K562 (cell line): ENCODE measurements around the gene DMD. TPM values are rescaled to one million over a fixed set of nuclear protein-coding genes. Genes with fewer than 3 reads are reported as not detected.

Experiments used
- ATAC-seq: fragments of 200-7000 bp; cut with Tn5 transposase; 3 replicates; pipeline ENCODE4 v1.9.1; 2020; ENCODE audit warnings: moderate library complexity
- BruUV-seq: library from RNA; stranded (reverse); fragments of 400-500 nt; replicated peaks from 2 replicates; lab custom pipeline; 2021; lab: Mats Ljungman, UMichigan
- CTCF ChIA-PET: fragments of 300-600 bp; formaldehyde crosslinking; extraction: SDS; loops from one replicate; lab custom pipeline; 2021; ENCODE audit warnings: low intra/inter-chr PET ratio; lab: Yijun Ruan, JAX
- POLR2A ChIA-PET: fragments of 300-600, 350-650 bp; sonication (Branson Sonifier 250); formaldehyde crosslinking; extraction: SDS; loops from one replicate; lab custom pipeline; 2021; ENCODE audit warnings: antibody characterized with exemption, inconsistent platforms; lab: Yijun Ruan, JAX
- DNase-seq, 4 experiments: peaks; one replicate each; pipeline versions ENCODE4 v3.0.0 to v3.0.0-alpha.2; 2011 to 2018; ENCODE audit warnings: low spot score in 3 of 4, mixed read lengths in 3 of 4; ENCODE audit errors: extremely low read depth in 1 of 4
- FAIRE-seq: peaks from 2 replicates; lab custom pipeline; 2011; peaks lifted over from hg19 to GRCh38; lab: Jason Lieb, UNC
- H2AFZ ChIP-seq: 2 replicates; pipeline ENCODE4 v1.6.0; 2011; ENCODE audit warnings: low read depth, low read length, control low read depth, inconsistent platforms
- H3K27ac ChIP-seq: fragments of 200-600 bp; 3 replicates; pipeline ENCODE4 v1.8.0; 2011; ENCODE audit warnings: low read depth, mild to moderate bottlenecking, control low read depth, inconsistent platforms, low read length, moderate library complexity, mixed read lengths; ENCODE audit errors: extremely low read depth
- H3K27me3 ChIP-seq, 2 experiments: fragments of 300-600 bp in 1 of 2; 2 replicates in 1 of 2; 3 replicates in 1 of 2; pipeline versions ENCODE4 v1.6.0 to v1.8.0; 2011; ENCODE audit warnings: inconsistent platforms in 2 of 2, low read length in 2 of 2, mild to moderate bottlenecking in 1 of 2, mixed read lengths in 1 of 2, moderate library complexity in 1 of 2; ENCODE audit not compliant: control insufficient read depth in 2 of 2, insufficient read depth in 2 of 2
- H3K36me3 ChIP-seq: fragments of 300-600 bp; 3 replicates; pipeline ENCODE4 v1.8.0; 2011; ENCODE audit warnings: mild to moderate bottlenecking, low read length, inconsistent platforms; ENCODE audit not compliant: control insufficient read depth, insufficient read depth
- H3K4me1 ChIP-seq, 2 experiments: fragments of 200-600 bp in 1 of 2; replicated peaks in 1 of 2; 2 replicates in 1 of 2; 3 replicates in 1 of 2; pipeline versions ENCODE4 v1.5.1 to v1.8.0; 2011; ENCODE audit warnings: inconsistent platforms in 2 of 2, low read length in 2 of 2, mild to moderate bottlenecking in 1 of 2, mixed read lengths in 1 of 2, moderate library complexity in 1 of 2; ENCODE audit not compliant: control insufficient read depth in 2 of 2, insufficient read depth in 2 of 2
- H3K4me2 ChIP-seq: 2 replicates; pipeline ENCODE4 v1.6.1; 2011; ENCODE audit warnings: low read length, control low read depth, inconsistent platforms, mixed read lengths; ENCODE audit not compliant: insufficient read depth
- H3K4me3 ChIP-seq: fragments of 200-600 bp; sonication (generic), shearing (Covaris generic); 2 replicates; pipeline ENCODE4 v1.5.1; 2016; ENCODE audit warnings: control low read depth, inconsistent platforms
- H3K79me2 ChIP-seq: fragments of 200-600 bp; 3 replicates; pipeline ENCODE4 v1.8.0; 2011; ENCODE audit warnings: low read length, inconsistent platforms; ENCODE audit not compliant: control insufficient read depth, insufficient read depth
- H3K9ac ChIP-seq, 2 experiments: 2 replicates each; pipeline versions ENCODE4 v1.6.0 to v1.6.1; 2011; ENCODE audit warnings: low read depth in 2 of 2, low read length in 2 of 2, control low read depth in 1 of 2, inconsistent platforms in 1 of 2, mild to moderate bottlenecking in 1 of 2, mixed read lengths in 1 of 2; ENCODE audit not compliant: insufficient read depth in 1 of 2
- H3K9me1 ChIP-seq: one replicate; pipeline ENCODE4 v1.6.0; 2011; ENCODE audit warnings: inconsistent platforms, mild to moderate bottlenecking, low read length, moderate library complexity; ENCODE audit not compliant: control insufficient read depth, insufficient read depth
- H3K9me3 ChIP-seq: replicated peaks from 2 replicates; pipeline ENCODE4 v1.5.1; 2011; ENCODE audit warnings: low read depth, low read length, inconsistent platforms; ENCODE audit not compliant: control insufficient read depth, insufficient read depth
- H4K20me1 ChIP-seq: replicated peaks from 2 replicates; pipeline ENCODE4 v1.6.1; 2011; ENCODE audit warnings: low read length, inconsistent platforms, mixed read lengths; ENCODE audit not compliant: control insufficient read depth, insufficient read depth
- CBX1 ChIP-seq: sonication (generic); IDR thresholded peaks from 2 replicates; pipeline ENCODE4 v1.6.1; 2016; ENCODE audit warnings: antibody characterized with exemption, low read depth, mild to moderate bottlenecking
- ESRRA ChIP-seq: fragments of 450-650 bp; IDR thresholded peaks from 2 replicates; pipeline ENCODE4 v1.6.1; 2014; ENCODE audit warnings: low read depth, mild to moderate bottlenecking, moderate library complexity, borderline replicate concordance
- GATA2 ChIP-seq: sonication (generic); formaldehyde crosslinking; IDR thresholded peaks from 2 replicates; pipeline ENCODE4 v1.4.0; 2020; ENCODE audit warnings: mild to moderate bottlenecking, missing genetic modification reagents
- HMG20A ChIP-seq: fragments of 450-650 bp; formaldehyde crosslinking; conservative IDR thresholded peaks from 2 replicates; pipeline ENCODE4 v1.4.0; 2020; ENCODE audit warnings: mild to moderate bottlenecking, mixed read lengths
- NR1H2 ChIP-seq: sonication (generic); formaldehyde crosslinking; IDR thresholded peaks from 2 replicates; pipeline ENCODE4 v1.4.0; 2020; ENCODE audit warnings: mild to moderate bottlenecking, missing genetic modification reagents
- SMC3 ChIP-seq: conservative IDR thresholded peaks from 2 replicates; pipeline ENCODE4 v1.6.1; 2011; ENCODE audit warnings: low read depth, low read length, improper control_type of control experiment; ENCODE audit not compliant: insufficient read depth
- ZNF175 ChIP-seq: fragments of 200-800 bp; sonication (Bioruptor generic); IDR thresholded peaks from 2 replicates; pipeline ENCODE4 v1.6.1; 2016; ENCODE audit warnings: low read depth, mild to moderate bottlenecking, missing genetic modification characterization, missing compliant biosample characterization
- WGBS: fragments of 100-300 bp; shearing (Covaris generic); methylation state at CpG from one replicate; pipeline ENCODE4 v1.1.6; 2016; ENCODE audit warnings: low coverage, mixed read lengths; ENCODE audit not compliant: insufficient coverage; ENCODE audit errors: missing lambda C conversion rate; 5-methylcytosine and 5-hydroxymethylcytosine counted together
- in situ Hi-C: fragments of 300-500 bp; cut with MboI; formaldehyde crosslinking; loops from 4 replicates; pipeline ENCODE4 v1.15.0; 2018; ENCODE audit warnings: inconsistent platforms, mixed read lengths
- intact Hi-C: fragments of 100-400 bp; cut with micrococcal nuclease; formaldehyde crosslinking; loops from 2 replicates; pipeline ENCODE4 v1.14.2; 2022
- polyA plus RNA-seq, 8 experiments: library from polyadenylated mRNA; depleted of rRNA in 4 of 8; stranded (reverse) in 5 of 8; unstranded in 3 of 8; fragments of >200 nt; fragmentation: Nextera tagmentation in 2 of 8; fragmentation: Illumina TruSeq in 1 of 8; extraction: Ambion mirVana in 2 of 8; extraction: Trizol in 1 of 8; gene quantifications; 2 replicates each; pipeline versions ENCODE4 v1.2.1 to v1.2.3, GENCODE V29; 2011 to 2014; ENCODE audit warnings: inconsistent platforms in 1 of 8, missing spikeins in 1 of 8
- total RNA-seq, 7 experiments: library from RNA; depleted of rRNA in 6 of 7; stranded (reverse); fragments of >200 nt in 6 of 7; fragmentation: Illumina TruSeq in 2 of 7; extraction: Trizol in 2 of 7; gene quantifications; 2 replicates each; pipeline versions ENCODE4 v1.2.1 to v1.2.3, GENCODE V29; 2011 to 2021; ENCODE audit warnings: low replicate concordance in 1 of 7
- TF ChIP-seq, protein P1 (sequence below): fragments of 250-450 bp; sonication (Bioruptor Pico); IDR thresholded peaks from 2 replicates; pipeline ENCODE4 v1.4.0; 2020; ENCODE audit warnings: mild to moderate bottlenecking, moderate library complexity
- TF ChIP-seq, protein P2 (sequence below): fragments of 450-650 bp; conservative IDR thresholded peaks from 2 replicates; pipeline ENCODE4 v1.6.1; 2016; ENCODE audit warnings: missing genetic modification characterization, low read depth, mild to moderate bottlenecking, control low read depth, missing compliant biosample characterization
- TF ChIP-seq, protein P3 (sequence below): sonication (generic); formaldehyde crosslinking; IDR thresholded peaks from 2 replicates; pipeline ENCODE4 v1.8.0; 2023; ENCODE audit warnings: missing genetic modification reagents, mild to moderate bottlenecking, borderline replicate concordance
- TF ChIP-seq, protein P4 (sequence below): fragments of 250-450 bp; sonication (Bioruptor Pico); IDR thresholded peaks from 2 replicates; pipeline ENCODE4 v1.6.1; 2021; ENCODE audit warnings: mild to moderate bottlenecking

The DMD gene
- total and polyA plus RNA-seq, 9 of the 15 experiments (the other 6 are each of a cell fraction or from before 2014, with no cell fraction given) = 3.8 to 20.4 (median 11.4) TPM

DNA sequence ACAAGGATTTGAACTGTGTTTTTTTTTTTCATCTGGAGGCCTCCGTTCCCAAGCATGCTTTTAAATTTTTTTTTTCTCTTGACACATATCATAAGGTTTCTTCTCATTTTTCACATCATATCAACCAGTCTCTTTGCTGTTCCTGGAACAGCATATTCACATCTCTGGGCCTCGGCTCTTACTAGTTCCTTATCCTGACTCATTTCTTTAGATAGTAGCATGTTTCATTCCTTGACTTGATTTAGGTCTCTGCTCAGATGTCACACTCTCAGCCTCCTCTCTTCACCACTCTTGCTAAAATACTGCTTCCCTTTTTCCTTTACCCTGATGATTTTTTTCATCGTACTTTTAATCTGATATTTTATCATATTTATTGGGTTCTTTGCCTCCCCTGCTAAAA lies 1163.1 kb downstream of the DMD start:
- ChIA-PET CTCF (no interaction called here), POLR2A (no interaction called here)
- H3K4me2 ChIP-seq = no peak overlapping the region
- 0% methylated on average over 3 of the region's 3 CpGs for WGBS
- no peaks in the 10 kb centered on the region for H3K27me3 ChIP-seq
- in situ Hi-C loops = no loop called here
- H3K4me1 ChIP-seq = no peaks in the 10 kb centered on the region
- H3K79me2 ChIP-seq = no peaks in the 10 kb centered on the region
- no peaks in the 10 kb centered on the region for H3K9me3 ChIP-seq
- H4K20me1 ChIP-seq = no peaks in the 10 kb centered on the region
- no peak overlapping the region for H3K9ac ChIP-seq
- no peak overlapping the region for H2AFZ ChIP-seq
- H3K36me3 ChIP-seq = no peaks in the 10 kb centered on the region
- H3K27ac ChIP-seq = no peak overlapping the region
- no peak overlapping the region for H3K4me3 ChIP-seq
- TF ChIP-seq SMC3 = no peak
- no peak for TF ChIP-seq GATA2
- TF ChIP-seq NR1H2 (CRISPR knock-in tag) = no peak
- no peak for TF ChIP-seq ZNF175 (CRISPR knock-in tag)
- no peak for TF ChIP-seq ESRRA
- TF ChIP-seq, protein P1, sequence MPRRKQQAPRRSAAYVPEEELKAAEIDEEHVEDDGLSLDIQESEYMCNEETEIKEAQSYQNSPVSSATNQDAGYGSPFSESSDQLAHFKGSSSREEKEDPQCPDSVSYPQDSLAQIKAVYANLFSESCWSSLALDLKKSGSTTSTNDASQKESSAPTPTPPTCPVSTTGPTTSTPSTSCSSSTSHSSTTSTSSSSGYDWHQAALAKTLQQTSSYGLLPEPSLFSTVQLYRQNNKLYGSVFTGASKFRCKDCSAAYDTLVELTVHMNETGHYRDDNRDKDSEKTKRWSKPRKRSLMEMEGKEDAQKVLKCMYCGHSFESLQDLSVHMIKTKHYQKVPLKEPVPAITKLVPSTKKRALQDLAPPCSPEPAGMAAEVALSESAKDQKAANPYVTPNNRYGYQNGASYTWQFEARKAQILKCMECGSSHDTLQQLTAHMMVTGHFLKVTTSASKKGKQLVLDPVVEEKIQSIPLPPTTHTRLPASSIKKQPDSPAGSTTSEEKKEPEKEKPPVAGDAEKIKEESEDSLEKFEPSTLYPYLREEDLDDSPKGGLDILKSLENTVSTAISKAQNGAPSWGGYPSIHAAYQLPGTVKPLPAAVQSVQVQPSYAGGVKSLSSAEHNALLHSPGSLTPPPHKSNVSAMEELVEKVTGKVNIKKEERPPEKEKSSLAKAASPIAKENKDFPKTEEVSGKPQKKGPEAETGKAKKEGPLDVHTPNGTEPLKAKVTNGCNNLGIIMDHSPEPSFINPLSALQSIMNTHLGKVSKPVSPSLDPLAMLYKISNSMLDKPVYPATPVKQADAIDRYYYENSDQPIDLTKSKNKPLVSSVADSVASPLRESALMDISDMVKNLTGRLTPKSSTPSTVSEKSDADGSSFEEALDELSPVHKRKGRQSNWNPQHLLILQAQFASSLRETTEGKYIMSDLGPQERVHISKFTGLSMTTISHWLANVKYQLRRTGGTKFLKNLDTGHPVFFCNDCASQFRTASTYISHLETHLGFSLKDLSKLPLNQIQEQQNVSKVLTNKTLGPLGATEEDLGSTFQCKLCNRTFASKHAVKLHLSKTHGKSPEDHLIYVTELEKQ = no peak
- no peak for TF ChIP-seq HMG20A (CRISPR knock-in tag)
- TF ChIP-seq, protein P2, sequence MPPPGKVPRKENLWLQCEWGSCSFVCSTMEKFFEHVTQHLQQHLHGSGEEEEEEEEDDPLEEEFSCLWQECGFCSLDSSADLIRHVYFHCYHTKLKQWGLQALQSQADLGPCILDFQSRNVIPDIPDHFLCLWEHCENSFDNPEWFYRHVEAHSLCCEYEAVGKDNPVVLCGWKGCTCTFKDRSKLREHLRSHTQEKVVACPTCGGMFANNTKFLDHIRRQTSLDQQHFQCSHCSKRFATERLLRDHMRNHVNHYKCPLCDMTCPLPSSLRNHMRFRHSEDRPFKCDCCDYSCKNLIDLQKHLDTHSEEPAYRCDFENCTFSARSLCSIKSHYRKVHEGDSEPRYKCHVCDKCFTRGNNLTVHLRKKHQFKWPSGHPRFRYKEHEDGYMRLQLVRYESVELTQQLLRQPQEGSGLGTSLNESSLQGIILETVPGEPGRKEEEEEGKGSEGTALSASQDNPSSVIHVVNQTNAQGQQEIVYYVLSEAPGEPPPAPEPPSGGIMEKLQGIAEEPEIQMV (tag) = no peak
- no peak for TF ChIP-seq CBX1
- TF ChIP-seq, protein P3, sequence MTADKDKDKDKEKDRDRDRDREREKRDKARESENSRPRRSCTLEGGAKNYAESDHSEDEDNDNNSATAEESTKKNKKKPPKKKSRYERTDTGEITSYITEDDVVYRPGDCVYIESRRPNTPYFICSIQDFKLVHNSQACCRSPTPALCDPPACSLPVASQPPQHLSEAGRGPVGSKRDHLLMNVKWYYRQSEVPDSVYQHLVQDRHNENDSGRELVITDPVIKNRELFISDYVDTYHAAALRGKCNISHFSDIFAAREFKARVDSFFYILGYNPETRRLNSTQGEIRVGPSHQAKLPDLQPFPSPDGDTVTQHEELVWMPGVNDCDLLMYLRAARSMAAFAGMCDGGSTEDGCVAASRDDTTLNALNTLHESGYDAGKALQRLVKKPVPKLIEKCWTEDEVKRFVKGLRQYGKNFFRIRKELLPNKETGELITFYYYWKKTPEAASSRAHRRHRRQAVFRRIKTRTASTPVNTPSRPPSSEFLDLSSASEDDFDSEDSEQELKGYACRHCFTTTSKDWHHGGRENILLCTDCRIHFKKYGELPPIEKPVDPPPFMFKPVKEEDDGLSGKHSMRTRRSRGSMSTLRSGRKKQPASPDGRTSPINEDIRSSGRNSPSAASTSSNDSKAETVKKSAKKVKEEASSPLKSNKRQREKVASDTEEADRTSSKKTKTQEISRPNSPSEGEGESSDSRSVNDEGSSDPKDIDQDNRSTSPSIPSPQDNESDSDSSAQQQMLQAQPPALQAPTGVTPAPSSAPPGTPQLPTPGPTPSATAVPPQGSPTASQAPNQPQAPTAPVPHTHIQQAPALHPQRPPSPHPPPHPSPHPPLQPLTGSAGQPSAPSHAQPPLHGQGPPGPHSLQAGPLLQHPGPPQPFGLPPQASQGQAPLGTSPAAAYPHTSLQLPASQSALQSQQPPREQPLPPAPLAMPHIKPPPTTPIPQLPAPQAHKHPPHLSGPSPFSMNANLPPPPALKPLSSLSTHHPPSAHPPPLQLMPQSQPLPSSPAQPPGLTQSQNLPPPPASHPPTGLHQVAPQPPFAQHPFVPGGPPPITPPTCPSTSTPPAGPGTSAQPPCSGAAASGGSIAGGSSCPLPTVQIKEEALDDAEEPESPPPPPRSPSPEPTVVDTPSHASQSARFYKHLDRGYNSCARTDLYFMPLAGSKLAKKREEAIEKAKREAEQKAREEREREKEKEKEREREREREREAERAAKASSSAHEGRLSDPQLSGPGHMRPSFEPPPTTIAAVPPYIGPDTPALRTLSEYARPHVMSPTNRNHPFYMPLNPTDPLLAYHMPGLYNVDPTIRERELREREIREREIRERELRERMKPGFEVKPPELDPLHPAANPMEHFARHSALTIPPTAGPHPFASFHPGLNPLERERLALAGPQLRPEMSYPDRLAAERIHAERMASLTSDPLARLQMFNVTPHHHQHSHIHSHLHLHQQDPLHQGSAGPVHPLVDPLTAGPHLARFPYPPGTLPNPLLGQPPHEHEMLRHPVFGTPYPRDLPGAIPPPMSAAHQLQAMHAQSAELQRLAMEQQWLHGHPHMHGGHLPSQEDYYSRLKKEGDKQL (CRISPR knock-in tag) = no peak
- TF ChIP-seq, protein P4, sequence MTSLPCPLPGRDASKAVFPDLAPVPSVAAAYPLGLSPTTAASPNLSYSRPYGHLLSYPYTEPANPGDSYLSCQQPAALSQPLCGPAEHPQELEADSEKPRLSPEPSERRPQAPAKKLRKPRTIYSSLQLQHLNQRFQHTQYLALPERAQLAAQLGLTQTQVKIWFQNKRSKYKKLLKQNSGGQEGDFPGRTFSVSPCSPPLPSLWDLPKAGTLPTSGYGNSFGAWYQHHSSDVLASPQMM (CRISPR knock-in tag) = no peak
- intact Hi-C loops = no loop called here
- FAIRE-seq (no peak), DNase-seq (no peak), ATAC-seq (no peak)
- H3K9me1 ChIP-seq = no peaks in the 10 kb centered on the region
- BruUV-seq = no TSS peak
